Body of pancreas (tissue), 4 donors: ENCODE results near the gene PLEKHA6.

Experiments
- POLR2A ChIP-seq, 3 donors: fragments of 450-650 bp; IDR thresholded peaks; one replicate each; pipeline ENCODE4 v1.6.1; 2016; ENCODE audit warnings: antibody characterized with exemption in 3 of 3, mild to moderate bottlenecking in 2 of 3
- TF ChIP-seq, protein P1 (sequence below), 7 experiments: fragments of 450-650 bp in 4 of 7; fragments of 200-600 bp in 3 of 7; sonication (generic) in 3 of 7; IDR thresholded peaks; one replicate each; pipeline ENCODE4 v1.5.1; 2016 to 2019; ENCODE audit warnings: antibody characterized with exemption in 7 of 7

GRCh38 chr1:204320382-204320804 is 39.3 kb downstream of the PLEKHA6 start:
- no peak for TF ChIP-seq POLR2A (IDR thresholded peaks at IDR 0.05)
- TF ChIP-seq, protein P1, sequence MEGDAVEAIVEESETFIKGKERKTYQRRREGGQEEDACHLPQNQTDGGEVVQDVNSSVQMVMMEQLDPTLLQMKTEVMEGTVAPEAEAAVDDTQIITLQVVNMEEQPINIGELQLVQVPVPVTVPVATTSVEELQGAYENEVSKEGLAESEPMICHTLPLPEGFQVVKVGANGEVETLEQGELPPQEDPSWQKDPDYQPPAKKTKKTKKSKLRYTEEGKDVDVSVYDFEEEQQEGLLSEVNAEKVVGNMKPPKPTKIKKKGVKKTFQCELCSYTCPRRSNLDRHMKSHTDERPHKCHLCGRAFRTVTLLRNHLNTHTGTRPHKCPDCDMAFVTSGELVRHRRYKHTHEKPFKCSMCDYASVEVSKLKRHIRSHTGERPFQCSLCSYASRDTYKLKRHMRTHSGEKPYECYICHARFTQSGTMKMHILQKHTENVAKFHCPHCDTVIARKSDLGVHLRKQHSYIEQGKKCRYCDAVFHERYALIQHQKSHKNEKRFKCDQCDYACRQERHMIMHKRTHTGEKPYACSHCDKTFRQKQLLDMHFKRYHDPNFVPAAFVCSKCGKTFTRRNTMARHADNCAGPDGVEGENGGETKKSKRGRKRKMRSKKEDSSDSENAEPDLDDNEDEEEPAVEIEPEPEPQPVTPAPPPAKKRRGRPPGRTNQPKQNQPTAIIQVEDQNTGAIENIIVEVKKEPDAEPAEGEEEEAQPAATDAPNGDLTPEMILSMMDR (IDR thresholded peaks at IDR 0.05) = no peak
